ENCODE results near the gene SIPA1L3. TPM values are rescaled to one million over a fixed set of nuclear protein-coding genes. Genes with fewer than 3 reads are reported as not detected.

SIPA1L3 gene
- total RNA-seq, 1 donor from 2014 or later = 26.9 TPM

DNA sequence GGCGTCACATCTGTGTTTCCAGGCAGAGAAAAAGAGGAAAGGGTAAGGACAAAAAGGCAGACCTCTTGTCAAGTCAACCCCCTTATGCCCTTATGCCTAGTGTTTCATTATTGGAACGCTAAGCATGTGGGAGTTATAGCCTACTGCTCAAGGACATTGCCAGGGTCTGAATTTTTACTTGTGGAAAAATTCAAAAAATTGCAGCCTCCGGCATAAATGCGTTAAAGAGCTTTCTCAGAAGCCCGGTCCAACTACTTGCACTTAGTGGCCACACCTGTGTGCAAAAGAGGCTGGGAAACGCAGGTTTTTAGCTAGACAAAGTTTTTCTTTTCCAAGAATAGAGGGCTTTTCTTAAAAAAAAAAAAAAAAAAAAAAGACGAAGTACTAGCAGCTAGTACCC, 177.2 kb downstream of the SIPA1L3 start:
- H3K36me3 ChIP-seq (ENCODE audit: insufficient read depth, low read length) = peaks cover 9% of the 10 kb centered on the region
- H3K79me2 ChIP-seq (ENCODE audit: insufficient read depth, low read length) = no peaks in the 10 kb centered on the region
- Mint-ChIP-seq H3K27me3 (ENCODE audit: low read depth, unreplicated experiment) (no peaks in the 10 kb centered on the region), H3K4me3 (ENCODE audit: unreplicated experiment) (no peak overlapping the region), H3K36me3 (ENCODE audit: low read depth, unreplicated experiment) (peaks cover 6% of the 10 kb centered on the region), H3K27ac (ENCODE audit: unreplicated experiment) (no peak overlapping the region), H3K9me3 (ENCODE audit: unreplicated experiment) (no peaks in the 10 kb centered on the region), H3K4me1 (ENCODE audit: low read depth, unreplicated experiment) (peaks cover 13% of the 10 kb centered on the region)
- H3K4me1 ChIP-seq (ENCODE audit: insufficient read depth, low read length) = peaks cover 20% of the 10 kb centered on the region
- H4K20me1 ChIP-seq (ENCODE audit: insufficient read depth, low read length) = peaks cover 3% of the 10 kb centered on the region
- no peak overlapping the region for H3K27ac ChIP-seq (ENCODE audit: low read depth, low read length)
- H3K9ac ChIP-seq (ENCODE audit: low read length) = no peak overlapping the region
- DNase-seq (ENCODE audit: low read depth) (no peak), FAIRE-seq (no peak)
- no peak overlapping the region for H3K4me2 ChIP-seq (ENCODE audit: low read length)
- no peaks in the 10 kb centered on the region for H3K9me3 ChIP-seq (ENCODE audit: insufficient read depth, low read depth, low read length)
- no peak overlapping the region for H2AFZ ChIP-seq (ENCODE audit: low read depth, low read length)
- H3K27me3 ChIP-seq (ENCODE audit: insufficient read depth, low read length) = no peaks in the 10 kb centered on the region
- TF ChIP-seq EZH2 (IDR thresholded peaks at IDR 0.05; ENCODE audit: insufficient read depth, low read length) = no peak
- TF ChIP-seq, protein P1, sequence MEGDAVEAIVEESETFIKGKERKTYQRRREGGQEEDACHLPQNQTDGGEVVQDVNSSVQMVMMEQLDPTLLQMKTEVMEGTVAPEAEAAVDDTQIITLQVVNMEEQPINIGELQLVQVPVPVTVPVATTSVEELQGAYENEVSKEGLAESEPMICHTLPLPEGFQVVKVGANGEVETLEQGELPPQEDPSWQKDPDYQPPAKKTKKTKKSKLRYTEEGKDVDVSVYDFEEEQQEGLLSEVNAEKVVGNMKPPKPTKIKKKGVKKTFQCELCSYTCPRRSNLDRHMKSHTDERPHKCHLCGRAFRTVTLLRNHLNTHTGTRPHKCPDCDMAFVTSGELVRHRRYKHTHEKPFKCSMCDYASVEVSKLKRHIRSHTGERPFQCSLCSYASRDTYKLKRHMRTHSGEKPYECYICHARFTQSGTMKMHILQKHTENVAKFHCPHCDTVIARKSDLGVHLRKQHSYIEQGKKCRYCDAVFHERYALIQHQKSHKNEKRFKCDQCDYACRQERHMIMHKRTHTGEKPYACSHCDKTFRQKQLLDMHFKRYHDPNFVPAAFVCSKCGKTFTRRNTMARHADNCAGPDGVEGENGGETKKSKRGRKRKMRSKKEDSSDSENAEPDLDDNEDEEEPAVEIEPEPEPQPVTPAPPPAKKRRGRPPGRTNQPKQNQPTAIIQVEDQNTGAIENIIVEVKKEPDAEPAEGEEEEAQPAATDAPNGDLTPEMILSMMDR (IDR thresholded peaks at IDR 0.05; ENCODE audit: insufficient read depth, low read depth, low read length) = no peak
- H3K4me3 ChIP-seq (ENCODE audit: insufficient read depth, low read depth, low read length) = no peak overlapping the region

DNA sequence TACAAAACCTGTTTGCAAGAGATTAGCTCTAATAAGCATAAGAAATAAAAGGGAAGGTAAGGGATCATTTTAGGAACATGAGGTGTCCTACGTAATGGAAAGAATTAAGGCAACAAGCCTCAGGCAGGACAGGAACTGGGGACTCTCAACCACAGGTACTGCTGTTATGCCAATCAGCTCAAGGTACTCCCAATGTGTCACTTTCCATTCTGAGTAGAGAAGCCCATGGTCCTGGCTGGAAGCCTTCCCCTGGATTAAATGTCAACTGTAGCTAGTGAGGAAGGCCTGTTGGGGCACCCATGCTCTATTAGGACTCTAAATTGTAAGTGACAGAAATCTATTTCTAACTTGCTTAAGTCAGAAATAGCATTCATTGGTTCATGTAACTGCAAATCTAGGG, 182.4 kb downstream of the SIPA1L3 start:
- Histone ChIP-seq H3K79me2 (ENCODE audit: insufficient read depth, low read length) (no peaks in the 10 kb centered on the region), H3K4me3 (ENCODE audit: insufficient read depth, low read depth, low read length) (no peak overlapping the region), H2AFZ (ENCODE audit: low read depth, low read length) (no peak overlapping the region), H3K27ac (ENCODE audit: low read depth, low read length) (no peak overlapping the region), H4K20me1 (ENCODE audit: insufficient read depth, low read length) (no peaks in the 10 kb centered on the region), H3K27me3 (ENCODE audit: insufficient read depth, low read length) (no peaks in the 10 kb centered on the region), H3K9me3 (ENCODE audit: insufficient read depth, low read depth, low read length) (no peaks in the 10 kb centered on the region), H3K4me1 (ENCODE audit: insufficient read depth, low read length) (no peaks in the 10 kb centered on the region), H3K4me2 (ENCODE audit: low read length) (no peak overlapping the region), H3K9ac (ENCODE audit: low read length) (no peak overlapping the region), H3K36me3 (ENCODE audit: insufficient read depth, low read length) (peaks cover 15% of the 10 kb centered on the region)
- Mint-ChIP-seq H3K27ac (ENCODE audit: unreplicated experiment) (no peak overlapping the region), H3K36me3 (ENCODE audit: low read depth, unreplicated experiment) (peaks cover 2% of the 10 kb centered on the region), H3K9me3 (ENCODE audit: unreplicated experiment) (no peaks in the 10 kb centered on the region), H3K4me3 (ENCODE audit: unreplicated experiment) (no peak overlapping the region), H3K27me3 (ENCODE audit: low read depth, unreplicated experiment) (peaks cover 3% of the 10 kb centered on the region), H3K4me1 (ENCODE audit: low read depth, unreplicated experiment) (no peaks in the 10 kb centered on the region)
- no peak for TF ChIP-seq EZH2 (IDR thresholded peaks at IDR 0.05; ENCODE audit: insufficient read depth, low read length)
- TF ChIP-seq, protein P1 (IDR thresholded peaks at IDR 0.05; ENCODE audit: insufficient read depth, low read depth, low read length) = no peak
- DNase-seq (ENCODE audit: low read depth) (no peak), FAIRE-seq (no peak)

DNA sequence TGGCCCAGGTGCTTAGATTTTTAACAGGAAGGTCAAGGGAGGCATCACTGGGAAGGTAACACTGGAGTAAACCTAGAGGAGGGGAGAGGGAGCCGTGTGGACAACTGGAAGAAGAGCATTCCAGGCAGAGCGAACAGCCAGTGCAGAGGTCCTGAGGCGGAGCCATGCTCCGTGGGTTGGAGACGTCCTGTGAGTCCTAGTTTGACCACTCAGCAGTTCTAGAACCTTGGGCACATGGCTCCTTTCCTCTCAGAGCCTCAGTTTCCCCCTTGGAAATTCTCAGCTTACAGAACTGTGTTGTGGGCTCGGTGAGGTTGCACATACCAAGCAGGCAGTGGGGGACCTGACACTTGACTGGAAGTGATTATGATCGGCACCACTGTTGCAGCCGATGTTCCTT, 186.1 kb downstream of the SIPA1L3 start:
- DNase-seq (ENCODE audit: low read depth) (no peak), FAIRE-seq (no peak)
- no peak overlapping the region for H3K4me3 ChIP-seq (ENCODE audit: insufficient read depth, low read depth, low read length)
- H3K4me2 ChIP-seq (ENCODE audit: low read length) = no peak overlapping the region
- no peaks in the 10 kb centered on the region for H3K9me3 Mint-ChIP-seq (ENCODE audit: unreplicated experiment)
- H3K4me1 Mint-ChIP-seq (ENCODE audit: low read depth, unreplicated experiment) = no peaks in the 10 kb centered on the region
- H3K36me3 Mint-ChIP-seq (ENCODE audit: low read depth, unreplicated experiment) = no peaks in the 10 kb centered on the region
- no peak overlapping the region for H3K27ac ChIP-seq (ENCODE audit: low read depth, low read length)
- no peak overlapping the region for H2AFZ ChIP-seq (ENCODE audit: low read depth, low read length)
- peaks cover 17% of the 10 kb centered on the region for H3K36me3 ChIP-seq (ENCODE audit: insufficient read depth, low read length)
- H3K9me3 ChIP-seq (ENCODE audit: insufficient read depth, low read depth, low read length) = no peaks in the 10 kb centered on the region
- no peak overlapping the region for H3K27ac Mint-ChIP-seq (ENCODE audit: unreplicated experiment)
- H3K4me1 ChIP-seq (ENCODE audit: insufficient read depth, low read length) = no peaks in the 10 kb centered on the region
- no peak for TF ChIP-seq EZH2 (IDR thresholded peaks at IDR 0.05; ENCODE audit: insufficient read depth, low read length)
- TF ChIP-seq, protein P1 (IDR thresholded peaks at IDR 0.05; ENCODE audit: insufficient read depth, low read depth, low read length) = no peak
- H3K79me2 ChIP-seq (ENCODE audit: insufficient read depth, low read length) = peaks cover 9% of the 10 kb centered on the region
- peaks cover 14% of the 10 kb centered on the region for H4K20me1 ChIP-seq (ENCODE audit: insufficient read depth, low read length)
- no peaks in the 10 kb centered on the region for H3K27me3 ChIP-seq (ENCODE audit: insufficient read depth, low read length)
- peaks cover 3% of the 10 kb centered on the region for H3K27me3 Mint-ChIP-seq (ENCODE audit: low read depth, unreplicated experiment)
- H3K9ac ChIP-seq (ENCODE audit: low read length) = no peak overlapping the region
- no peak overlapping the region for H3K4me3 Mint-ChIP-seq (ENCODE audit: unreplicated experiment)
